RWPE1 (cell line): ENCODE data around the gene KAZN.

ENCODE experiments used
- CTCF ChIA-PET: fragments of 350-600 bp; sonication (Branson Sonifier 250); formaldehyde crosslinking; extraction: SDS; loops from one replicate; lab custom pipeline; 2021; lab: Yijun Ruan, JAX
- POLR2A ChIA-PET: fragments of 400-600 bp; formaldehyde crosslinking; extraction: SDS; loops from one replicate; lab custom pipeline; 2020; ENCODE audit warnings: antibody characterized with exemption; ENCODE audit not compliant: low non-redundant PET; lab: Yijun Ruan, JAX
- DNase-seq: peaks from one replicate; pipeline ENCODE4 v3.0.0; 2012; ENCODE audit warnings: low spot score
- H3K27ac ChIP-seq: fragments of 450-650 bp; 2 replicates; pipeline ENCODE4 v1.5.1; 2017
- TF ChIP-seq, protein P1 (sequence below): fragments of 450-650 bp; conservative IDR thresholded peaks from 2 replicates; pipeline ENCODE4 v1.5.1; 2017; ENCODE audit warnings: low read depth, mild to moderate bottlenecking

The KAZN gene

DNA sequence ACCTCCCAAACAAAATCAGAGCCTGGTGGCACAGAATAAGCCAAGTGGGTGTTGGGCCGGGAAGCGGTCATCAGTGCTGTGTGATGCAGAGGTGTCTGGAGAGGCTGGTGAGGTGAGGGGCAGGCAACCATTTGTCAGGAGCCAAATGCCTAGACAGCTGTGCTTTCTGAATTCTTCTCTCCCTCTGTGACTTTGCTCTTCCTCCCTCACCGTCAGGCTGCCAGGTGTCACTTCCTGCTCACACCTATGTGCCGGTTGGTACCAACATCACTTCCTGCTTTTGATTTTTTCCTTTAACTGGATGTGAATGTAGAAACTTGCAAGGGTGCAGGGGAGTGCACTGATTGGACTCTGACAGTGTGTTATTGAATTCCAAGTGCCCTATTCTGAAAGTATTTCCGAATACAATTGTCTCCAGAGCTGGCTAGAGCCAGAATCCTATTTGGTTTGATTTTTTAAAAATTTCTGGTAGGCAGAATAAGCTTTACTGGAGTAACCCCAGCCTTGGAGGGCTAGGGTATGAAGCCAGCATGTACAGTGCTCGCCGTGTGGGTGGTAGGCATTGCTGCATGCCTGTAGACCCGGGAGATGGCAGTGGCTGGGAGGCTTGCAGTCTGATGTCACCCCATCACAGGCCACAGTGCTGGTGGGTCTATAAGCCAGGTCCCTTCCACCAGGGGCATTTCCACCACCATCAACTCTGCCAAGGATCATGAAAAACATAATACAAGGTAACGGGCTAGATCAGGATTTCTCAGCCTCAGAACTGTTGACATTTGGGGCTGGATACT is 210.9 kb downstream of the KAZN start:
- no peak overlapping the region for H3K27ac ChIP-seq
- ChIA-PET CTCF (no interaction called here), POLR2A (no interaction called here)
- DNase-seq: no peak
- TF ChIP-seq, protein P1, sequence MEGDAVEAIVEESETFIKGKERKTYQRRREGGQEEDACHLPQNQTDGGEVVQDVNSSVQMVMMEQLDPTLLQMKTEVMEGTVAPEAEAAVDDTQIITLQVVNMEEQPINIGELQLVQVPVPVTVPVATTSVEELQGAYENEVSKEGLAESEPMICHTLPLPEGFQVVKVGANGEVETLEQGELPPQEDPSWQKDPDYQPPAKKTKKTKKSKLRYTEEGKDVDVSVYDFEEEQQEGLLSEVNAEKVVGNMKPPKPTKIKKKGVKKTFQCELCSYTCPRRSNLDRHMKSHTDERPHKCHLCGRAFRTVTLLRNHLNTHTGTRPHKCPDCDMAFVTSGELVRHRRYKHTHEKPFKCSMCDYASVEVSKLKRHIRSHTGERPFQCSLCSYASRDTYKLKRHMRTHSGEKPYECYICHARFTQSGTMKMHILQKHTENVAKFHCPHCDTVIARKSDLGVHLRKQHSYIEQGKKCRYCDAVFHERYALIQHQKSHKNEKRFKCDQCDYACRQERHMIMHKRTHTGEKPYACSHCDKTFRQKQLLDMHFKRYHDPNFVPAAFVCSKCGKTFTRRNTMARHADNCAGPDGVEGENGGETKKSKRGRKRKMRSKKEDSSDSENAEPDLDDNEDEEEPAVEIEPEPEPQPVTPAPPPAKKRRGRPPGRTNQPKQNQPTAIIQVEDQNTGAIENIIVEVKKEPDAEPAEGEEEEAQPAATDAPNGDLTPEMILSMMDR: no peak

DNA sequence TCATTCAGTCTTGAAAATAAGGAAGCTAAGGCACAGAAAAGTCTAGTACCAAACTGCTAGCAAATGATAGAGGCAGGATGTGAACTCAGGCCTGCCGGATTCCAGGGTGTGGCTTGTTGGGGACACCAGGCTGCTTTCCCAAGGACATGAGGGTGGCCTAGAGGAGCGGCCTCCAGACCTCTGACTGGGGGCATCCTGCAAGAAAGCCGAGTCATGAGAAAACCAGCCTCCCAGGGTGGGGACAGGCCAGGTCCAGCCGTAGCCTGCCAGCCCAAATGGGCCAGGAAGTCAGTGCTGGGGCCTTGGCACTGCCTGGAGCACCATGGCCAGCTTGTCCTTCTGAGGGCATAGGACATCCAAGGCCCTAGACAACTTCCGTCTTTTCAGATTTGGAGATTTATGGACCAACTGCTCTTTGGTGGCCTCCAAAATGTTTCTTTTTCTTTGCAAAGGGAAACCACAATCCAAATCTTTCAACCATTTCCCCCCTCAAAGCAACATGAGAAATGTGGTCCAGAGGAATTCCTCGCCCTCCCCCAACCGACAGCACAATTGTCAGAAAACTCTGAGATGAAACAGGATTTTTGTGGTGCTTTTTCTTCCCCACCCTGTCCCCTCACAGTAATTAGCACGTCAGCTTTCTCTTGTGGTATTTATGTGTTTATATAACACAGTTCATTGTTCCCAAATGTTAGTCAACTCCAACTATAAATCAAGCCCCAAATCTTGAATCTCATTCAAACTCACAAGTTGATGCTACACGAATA is 212.3 kb downstream of the KAZN start:
- H3K27ac ChIP-seq: no peak overlapping the region
- TF ChIP-seq, protein P1: no peak
- no peak for DNase-seq
- POLR2A ChIA-PET: no interaction called here
- CTCF ChIA-PET: no interaction called here

DNA sequence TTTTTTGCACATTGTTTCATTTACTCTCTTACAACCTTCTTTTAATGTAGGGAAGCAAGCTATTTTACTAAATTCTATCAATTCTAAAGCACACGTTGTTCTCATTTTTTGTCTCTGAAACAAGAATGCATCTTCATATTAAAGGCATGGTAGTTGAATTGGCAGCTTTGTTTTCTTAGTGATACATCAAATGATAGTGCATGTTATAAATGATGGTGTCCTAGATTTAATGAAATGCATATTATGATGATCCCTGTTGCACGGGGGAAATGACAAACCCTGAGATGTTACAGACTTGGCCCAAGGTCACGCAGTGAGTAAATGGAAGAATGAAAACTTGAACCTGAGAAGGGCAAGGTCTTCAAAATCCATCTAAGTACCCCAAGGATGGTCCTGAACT is 213.1 kb downstream of the KAZN start:
- ChIA-PET POLR2A (no interaction called here), CTCF (no interaction called here)

DNA sequence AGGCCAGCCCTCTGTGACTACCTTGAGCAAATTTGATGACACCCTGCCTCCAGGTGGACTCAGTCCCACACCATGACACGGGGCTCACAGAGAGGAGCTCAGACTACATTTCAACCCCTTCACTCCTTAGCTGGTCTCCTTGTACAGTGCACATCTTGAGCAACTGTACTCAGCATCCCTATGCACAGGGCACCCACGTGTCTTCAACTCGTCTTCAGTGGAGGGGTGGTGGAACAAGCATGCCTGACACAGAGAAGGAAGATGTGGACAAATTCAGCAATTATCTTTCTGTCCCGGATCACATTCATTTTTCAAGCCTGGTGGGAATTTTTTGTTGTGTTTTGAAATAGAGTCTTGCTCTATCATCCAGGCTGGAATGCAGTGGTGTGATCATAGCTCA is 213.7 kb downstream of the KAZN start:
- no peak overlapping the region for H3K27ac ChIP-seq
- no peak for DNase-seq
- ChIA-PET POLR2A (no interaction called here), CTCF (interaction anchor here (0.6 kb wide), 1 partner anchor 22 kb away, joined by 3 read pairs; no protein-coding TSS in a partner anchor)
- TF ChIP-seq, protein P1: no peak

More for the DNA sequence above, 213.1 kb downstream of the KAZN start:
- TF ChIP-seq, protein P1: no peak
- no peak overlapping the region for H3K27ac ChIP-seq
- DNase-seq: no peak

DNA sequence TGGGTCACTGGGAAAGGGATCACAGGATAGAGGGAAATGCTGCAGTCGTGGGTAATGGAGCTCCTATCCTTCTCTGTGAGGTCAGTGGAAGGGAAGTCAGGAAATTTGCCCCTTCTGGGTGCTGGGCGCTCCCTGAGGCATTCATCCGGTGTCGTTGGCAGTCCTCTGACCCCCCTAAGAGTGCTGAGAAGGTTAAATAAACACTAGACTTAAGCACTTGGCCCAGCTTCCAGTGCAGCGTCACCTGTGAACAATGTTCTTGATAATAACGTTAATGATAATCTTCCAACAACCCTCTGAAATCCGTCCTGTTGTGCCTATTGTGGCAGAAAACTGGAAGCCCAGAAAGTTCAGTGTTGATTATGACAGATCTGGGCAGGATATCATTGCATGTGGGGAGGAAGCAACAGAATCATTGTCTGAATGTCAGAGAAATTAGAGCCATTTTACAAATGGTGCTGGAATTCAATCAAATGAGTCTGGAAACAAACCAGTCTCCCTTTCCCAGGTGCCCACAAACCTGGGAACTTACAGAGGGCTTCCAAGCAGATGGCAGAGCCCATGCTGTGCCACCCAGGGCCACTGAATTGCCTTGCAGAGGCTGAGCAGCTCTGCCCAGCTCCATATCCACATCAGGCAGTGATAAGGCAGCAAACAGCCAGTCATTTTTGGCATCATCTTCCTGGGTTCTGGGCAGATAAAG is 216.8 kb downstream of the KAZN start:
- TF ChIP-seq, protein P1: no peak
- CTCF ChIA-PET: no interaction called here
- DNase-seq: no peak
- no peak overlapping the region for H3K27ac ChIP-seq
- POLR2A ChIA-PET: no interaction called here
